ENCODE results near the gene NR5A2.

The NR5A2 gene

DNA sequence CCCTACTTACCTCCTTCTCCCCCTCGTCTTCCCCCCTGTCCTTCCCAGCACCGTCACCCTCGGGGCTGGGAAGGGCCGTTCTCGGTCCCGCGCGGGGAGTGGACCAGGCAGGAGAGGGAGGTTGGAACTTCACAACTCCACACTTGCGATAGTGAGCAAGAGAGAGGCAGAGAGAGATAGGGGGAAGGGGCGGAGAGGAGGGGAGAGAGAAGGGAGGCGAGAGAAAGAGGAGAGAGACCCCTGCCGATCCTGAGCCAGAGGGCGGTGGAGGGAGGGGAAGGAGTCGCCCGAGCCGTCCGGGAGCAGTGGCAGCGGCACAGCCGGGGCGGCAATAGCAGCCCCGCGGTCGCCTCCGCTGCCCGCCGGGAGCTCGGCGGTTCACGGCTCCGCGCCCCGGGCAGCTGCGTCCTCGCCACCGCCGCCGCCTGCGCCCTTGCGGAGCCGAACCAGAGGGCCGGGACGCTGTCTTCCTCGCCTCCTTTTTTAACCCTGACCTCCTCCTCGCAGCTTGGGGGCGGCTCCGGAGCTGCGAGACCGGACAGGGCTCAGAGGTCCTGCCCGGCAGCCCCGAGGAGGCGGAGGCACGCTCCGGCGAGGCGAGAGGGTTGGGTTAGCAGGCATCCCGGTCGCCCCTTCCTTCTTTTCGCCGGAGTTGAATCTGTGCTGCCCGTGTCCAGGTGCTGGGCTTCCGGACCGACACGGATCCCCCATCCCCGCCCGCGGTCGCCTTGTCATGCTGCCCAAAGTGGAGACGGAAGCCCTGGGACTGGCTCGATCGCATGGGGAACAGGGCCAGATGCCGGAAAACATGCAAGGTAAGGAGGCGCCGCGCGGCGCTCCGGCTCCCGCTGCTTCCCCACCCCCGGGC lies 11.7 kb downstream of the NR5A2 start:
- Histone ChIP-seq H3K4me1 (ENCODE audit: control insufficient read depth in 1 of 2, insufficient read depth in 1 of 2, low read depth in 1 of 2, low read length in 1 of 2) (peaks cover 10 to 35% of the 10 kb centered on the region in 2 experiments), H3K4me3 (ENCODE audit: low read depth in 1 of 2, low read length in 1 of 2) (peak overlapping the region; percentile 23 to 32)

GRCh38 chr1:200039849-200040474 lies 12.5 kb downstream of the NR5A2 start:
- H3K27ac ChIP-seq: no peak overlapping the region
- H3K4me3 ChIP-seq (ENCODE audit: low read depth in 1 of 2, low read length in 1 of 2): peak overlapping the region; percentile 23 to 32
- no peaks in the 10 kb centered on the region for H3K36me3 ChIP-seq
- TF ChIP-seq, protein P1, sequence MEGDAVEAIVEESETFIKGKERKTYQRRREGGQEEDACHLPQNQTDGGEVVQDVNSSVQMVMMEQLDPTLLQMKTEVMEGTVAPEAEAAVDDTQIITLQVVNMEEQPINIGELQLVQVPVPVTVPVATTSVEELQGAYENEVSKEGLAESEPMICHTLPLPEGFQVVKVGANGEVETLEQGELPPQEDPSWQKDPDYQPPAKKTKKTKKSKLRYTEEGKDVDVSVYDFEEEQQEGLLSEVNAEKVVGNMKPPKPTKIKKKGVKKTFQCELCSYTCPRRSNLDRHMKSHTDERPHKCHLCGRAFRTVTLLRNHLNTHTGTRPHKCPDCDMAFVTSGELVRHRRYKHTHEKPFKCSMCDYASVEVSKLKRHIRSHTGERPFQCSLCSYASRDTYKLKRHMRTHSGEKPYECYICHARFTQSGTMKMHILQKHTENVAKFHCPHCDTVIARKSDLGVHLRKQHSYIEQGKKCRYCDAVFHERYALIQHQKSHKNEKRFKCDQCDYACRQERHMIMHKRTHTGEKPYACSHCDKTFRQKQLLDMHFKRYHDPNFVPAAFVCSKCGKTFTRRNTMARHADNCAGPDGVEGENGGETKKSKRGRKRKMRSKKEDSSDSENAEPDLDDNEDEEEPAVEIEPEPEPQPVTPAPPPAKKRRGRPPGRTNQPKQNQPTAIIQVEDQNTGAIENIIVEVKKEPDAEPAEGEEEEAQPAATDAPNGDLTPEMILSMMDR (IDR thresholded peaks at IDR 0.05): no peak
- H3K9me3 ChIP-seq: no peaks in the 10 kb centered on the region
- peaks cover 10 to 32% of the 10 kb centered on the region in 2 experiments for H3K4me1 ChIP-seq (ENCODE audit: control insufficient read depth in 1 of 2, insufficient read depth in 1 of 2, low read depth in 1 of 2, low read length in 1 of 2)
- peaks cover 100% of the 10 kb centered on the region for H3K27me3 ChIP-seq

More for the DNA sequence above, 11.7 kb downstream of the NR5A2 start:
- TF ChIP-seq, protein P1 (IDR thresholded peaks at IDR 0.05): no peak
- Histone ChIP-seq H3K27me3 (peaks cover 100% of the 10 kb centered on the region), H3K9me3 (no peaks in the 10 kb centered on the region), H3K36me3 (no peaks in the 10 kb centered on the region), H3K27ac (no peak overlapping the region)

DNA sequence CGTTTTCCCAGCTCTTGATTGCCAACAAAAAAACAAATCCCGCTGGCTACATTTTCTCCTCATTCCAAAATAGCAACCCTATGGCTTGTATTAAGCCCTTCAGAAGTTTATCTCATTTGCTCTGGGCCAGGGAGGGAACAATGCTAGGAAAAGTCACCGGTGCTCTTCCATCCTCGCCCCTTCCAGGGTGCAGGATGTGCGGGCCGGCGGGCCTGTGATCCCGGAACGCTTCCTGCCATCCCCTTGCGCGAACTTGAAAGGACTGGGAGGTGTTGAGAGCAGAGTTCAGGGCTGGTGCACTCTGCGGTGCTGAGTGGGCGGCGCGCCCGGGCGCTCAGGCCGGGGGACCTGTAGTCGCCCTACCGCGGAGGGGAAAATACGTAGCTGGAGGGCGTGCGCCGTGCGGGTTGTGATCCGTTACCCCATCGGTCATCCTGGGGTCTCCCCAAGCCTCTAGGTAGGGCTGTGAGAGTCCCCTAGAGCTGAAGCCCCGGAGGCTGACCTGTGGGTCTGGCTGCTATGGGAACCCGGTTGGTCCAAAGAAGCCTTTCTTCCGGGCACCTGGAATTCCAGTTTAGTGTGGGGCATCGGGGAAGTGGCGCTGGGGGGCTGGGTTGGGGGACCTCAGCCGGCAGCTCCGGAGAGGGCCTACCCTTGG lies 13.1 kb downstream of the NR5A2 start:
- Histone ChIP-seq H3K27me3 (peaks cover 100% of the 10 kb centered on the region), H3K36me3 (no peaks in the 10 kb centered on the region), H3K9me3 (no peaks in the 10 kb centered on the region), H3K4me3 (ENCODE audit: low read depth in 1 of 2, low read length in 1 of 2) (no peak overlapping the region), H3K27ac (no peak overlapping the region), H3K4me1 (ENCODE audit: control insufficient read depth in 1 of 2, insufficient read depth in 1 of 2, low read depth in 1 of 2, low read length in 1 of 2) (peaks cover 10 to 26% of the 10 kb centered on the region in 2 experiments)
- TF ChIP-seq, protein P1 (IDR thresholded peaks at IDR 0.05): no peak

DNA sequence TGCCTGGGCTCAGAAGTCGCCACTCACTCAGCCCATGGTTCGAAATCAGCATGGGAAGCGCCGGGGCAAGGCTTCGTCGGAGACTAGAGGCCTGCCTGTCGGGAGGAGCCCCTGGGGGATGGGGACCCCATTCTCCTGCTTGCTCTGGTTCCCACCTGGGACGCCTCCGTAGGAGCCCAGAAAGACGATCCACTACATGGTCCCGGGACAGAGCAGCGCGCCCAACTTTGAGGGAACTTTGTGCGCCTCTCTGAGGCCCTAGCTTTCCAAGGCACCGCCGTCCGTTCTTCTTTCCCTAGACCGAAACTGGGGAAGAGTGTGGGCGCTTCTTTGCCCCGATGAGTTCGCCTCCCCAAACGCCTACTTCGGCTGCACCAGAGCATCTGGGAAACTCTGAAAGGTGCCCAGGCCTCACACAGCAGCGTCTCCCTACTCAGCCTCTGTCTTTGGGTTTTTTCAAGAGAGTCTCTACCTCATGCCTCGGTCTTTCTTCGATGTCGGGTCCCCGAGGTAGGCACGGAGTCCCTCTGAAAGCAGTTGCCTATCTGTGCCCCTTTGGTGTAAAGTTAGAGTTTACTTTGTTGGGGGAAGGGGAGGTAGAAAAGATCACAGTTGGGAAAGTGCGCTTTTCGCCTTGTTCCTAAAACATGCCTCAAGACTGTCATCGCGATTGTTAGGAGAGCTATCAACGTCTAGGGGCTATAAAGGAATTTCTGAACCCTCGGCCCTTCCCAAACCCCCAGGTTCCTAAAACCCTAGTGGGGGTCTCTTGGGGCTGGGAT lies 14.0 kb downstream of the NR5A2 start:
- Histone ChIP-seq H3K4me1 (ENCODE audit: control insufficient read depth in 1 of 2, insufficient read depth in 1 of 2, low read depth in 1 of 2, low read length in 1 of 2) (peaks cover 10 to 26% of the 10 kb centered on the region in 2 experiments), H3K9me3 (no peaks in the 10 kb centered on the region), H3K4me3 (ENCODE audit: low read depth in 1 of 2, low read length in 1 of 2) (no peak overlapping the region), H3K27me3 (peaks cover 100% of the 10 kb centered on the region), H3K27ac (no peak overlapping the region), H3K36me3 (no peaks in the 10 kb centered on the region)
- TF ChIP-seq, protein P1 (IDR thresholded peaks at IDR 0.05): no peak

DNA sequence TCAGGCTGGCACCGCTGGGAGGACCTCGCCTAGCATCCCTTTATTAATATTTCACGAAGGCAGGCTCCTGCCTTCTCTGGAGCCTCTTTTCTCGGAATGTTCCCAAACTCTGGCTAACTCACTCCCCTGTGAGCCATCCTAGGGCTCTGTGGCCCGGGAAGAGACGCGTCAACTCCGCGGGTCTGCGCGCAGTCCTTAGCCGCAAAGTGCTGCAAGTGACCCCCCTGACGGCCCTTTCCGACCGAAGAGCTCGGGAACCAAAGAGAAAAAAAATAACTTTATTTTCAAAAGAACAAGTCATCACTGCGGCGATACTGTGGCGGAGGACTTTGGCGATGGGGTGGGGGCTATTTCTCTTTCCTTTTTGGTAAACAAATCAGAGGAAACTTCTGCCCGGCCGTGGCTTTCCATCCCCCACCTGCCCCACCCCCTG lies 14.6 kb downstream of the NR5A2 start:
- Histone ChIP-seq H3K4me1 (ENCODE audit: control insufficient read depth in 1 of 2, insufficient read depth in 1 of 2, low read depth in 1 of 2, low read length in 1 of 2) (peaks cover 10 to 26% of the 10 kb centered on the region in 2 experiments), H3K9me3 (no peaks in the 10 kb centered on the region), H3K27ac (no peak overlapping the region), H3K27me3 (peaks cover 100% of the 10 kb centered on the region), H3K36me3 (no peaks in the 10 kb centered on the region), H3K4me3 (ENCODE audit: low read depth in 1 of 2, low read length in 1 of 2) (no peak overlapping the region)
- TF ChIP-seq, protein P1 (IDR thresholded peaks at IDR 0.05): no peak
